HL-60 (cell line): ENCODE measurements around the gene PRR13.

Experiments used
- DNase-seq, 2 experiments: peaks; one replicate each; pipeline ENCODE4 v3.0.0-alpha.2; 2010 to 2020; ENCODE audit warnings: low read depth in 1 of 2, low spot score in 1 of 2
- H3K27ac ChIP-seq: fragments of 250-450 bp; sonication (Bioruptor Pico); replicated peaks from 2 replicates; pipeline ENCODE4 v1.5.1; 2020; ENCODE audit warnings: mild to moderate bottlenecking, moderate library complexity
- H3K27me3 ChIP-seq: fragments of 250-450 bp; sonication (Bioruptor Pico); 2 replicates; pipeline ENCODE4 v1.5.1; 2021; ENCODE audit warnings: mild to moderate bottlenecking, moderate library complexity; ENCODE audit not compliant: insufficient read depth, poor library complexity, severe bottlenecking
- H3K4me3 ChIP-seq: replicated peaks from 2 replicates; pipeline ENCODE4 v1.5.1; 2011; ENCODE audit warnings: mild to moderate bottlenecking, control low read depth, low read length; ENCODE audit not compliant: insufficient read depth
- GABPA ChIP-seq: IDR thresholded peaks from 2 replicates; pipeline ENCODE4 v1.6.1; 2012; ENCODE audit warnings: low read depth
- POLR2AphosphoS5 ChIP-seq: IDR thresholded peaks from 2 replicates; pipeline ENCODE4 v1.6.1; 2012; ENCODE audit warnings: low read depth
- SPI1 ChIP-seq: IDR thresholded peaks from 2 replicates; pipeline ENCODE4 v1.6.1; 2012; ENCODE audit warnings: low read depth, mild to moderate bottlenecking, borderline replicate concordance
- TF ChIP-seq, protein P1 (sequence below): IDR thresholded peaks from 2 replicates; pipeline ENCODE4 v1.6.1; 2012; ENCODE audit warnings: low read depth; ENCODE audit not compliant: insufficient replicate concordance
- TF ChIP-seq, protein P2 (sequence below): IDR thresholded peaks from one replicate; pipeline ENCODE4 v1.5.1; 2011; ENCODE audit warnings: low read length, control low read depth, inconsistent platforms; ENCODE audit not compliant: insufficient read depth

PRR13 gene

DNA sequence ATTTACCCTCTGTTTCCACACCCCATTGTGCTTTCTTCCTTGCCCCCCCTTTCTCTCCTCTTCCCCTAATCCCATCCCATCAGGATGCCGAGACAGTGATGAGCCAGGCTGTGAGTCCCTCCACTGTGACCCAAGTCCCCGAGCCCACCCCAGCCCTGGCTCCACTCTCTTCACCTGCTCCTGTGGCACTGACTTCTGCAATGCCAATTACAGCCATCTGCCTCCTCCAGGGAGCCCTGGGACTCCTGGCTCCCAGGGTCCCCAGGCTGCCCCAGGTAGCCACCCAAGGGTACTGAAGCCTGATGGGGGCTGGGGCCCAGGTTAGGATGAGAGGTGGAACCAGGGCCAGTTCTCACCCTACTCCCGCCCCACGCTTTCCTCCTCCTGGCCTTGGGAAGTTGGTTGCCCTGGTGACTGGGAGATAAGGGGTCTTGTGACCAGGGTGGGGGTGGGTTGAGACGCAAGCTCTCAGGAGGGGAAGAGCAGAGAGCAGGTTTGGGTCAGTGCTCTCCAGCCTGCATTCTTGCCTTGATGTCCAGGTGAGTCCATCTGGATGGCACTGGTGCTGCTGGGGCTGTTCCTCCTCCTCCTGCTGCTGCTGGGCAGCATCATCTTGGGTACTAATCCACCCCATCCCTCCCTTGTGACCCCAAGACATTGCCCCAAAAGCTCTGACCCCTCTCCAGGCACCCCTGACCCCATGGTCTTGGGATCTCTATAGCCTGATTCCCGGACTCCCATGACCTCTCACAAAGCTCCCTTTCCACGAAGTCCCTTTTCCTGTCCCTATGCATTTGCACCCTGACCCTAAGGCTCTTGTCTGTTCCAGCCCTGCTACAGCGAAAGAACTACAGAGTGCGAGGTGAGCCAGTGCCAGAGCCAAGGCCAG lies 16.7 kb upstream of the PRR13 start:
- Histone ChIP-seq H3K4me3 (no peak overlapping the region), H3K27ac (no peak overlapping the region)

DNA sequence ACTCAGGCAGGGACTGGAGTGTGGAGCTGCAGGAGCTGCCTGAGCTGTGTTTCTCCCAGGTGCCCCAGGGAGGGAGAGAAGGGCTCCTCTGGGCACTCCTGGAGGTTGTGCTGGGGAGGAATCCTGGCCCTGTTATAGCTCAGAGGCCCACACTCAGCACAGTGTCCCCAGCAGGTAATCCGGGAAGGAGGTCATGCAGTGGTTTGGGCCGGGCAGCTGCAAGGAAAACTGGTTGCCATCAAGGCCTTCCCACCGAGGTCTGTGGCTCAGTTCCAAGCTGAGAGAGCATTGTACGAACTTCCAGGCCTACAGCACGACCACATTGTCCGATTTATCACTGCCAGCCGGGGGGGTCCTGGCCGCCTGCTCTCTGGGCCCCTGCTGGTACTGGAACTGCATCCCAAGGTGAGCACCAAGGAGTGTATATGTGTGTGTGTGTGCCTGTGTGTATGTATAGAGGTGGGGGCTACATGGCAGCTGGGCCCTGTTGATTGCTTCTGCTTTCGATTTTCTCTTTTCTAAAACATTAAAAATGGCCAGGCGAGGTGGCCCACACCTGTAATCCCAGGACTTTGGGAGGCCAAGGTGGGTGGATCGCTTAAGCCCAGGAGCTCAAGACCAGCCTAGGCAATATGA lies 15.9 kb upstream of the PRR13 start:
- TF ChIP-seq, protein P1, sequence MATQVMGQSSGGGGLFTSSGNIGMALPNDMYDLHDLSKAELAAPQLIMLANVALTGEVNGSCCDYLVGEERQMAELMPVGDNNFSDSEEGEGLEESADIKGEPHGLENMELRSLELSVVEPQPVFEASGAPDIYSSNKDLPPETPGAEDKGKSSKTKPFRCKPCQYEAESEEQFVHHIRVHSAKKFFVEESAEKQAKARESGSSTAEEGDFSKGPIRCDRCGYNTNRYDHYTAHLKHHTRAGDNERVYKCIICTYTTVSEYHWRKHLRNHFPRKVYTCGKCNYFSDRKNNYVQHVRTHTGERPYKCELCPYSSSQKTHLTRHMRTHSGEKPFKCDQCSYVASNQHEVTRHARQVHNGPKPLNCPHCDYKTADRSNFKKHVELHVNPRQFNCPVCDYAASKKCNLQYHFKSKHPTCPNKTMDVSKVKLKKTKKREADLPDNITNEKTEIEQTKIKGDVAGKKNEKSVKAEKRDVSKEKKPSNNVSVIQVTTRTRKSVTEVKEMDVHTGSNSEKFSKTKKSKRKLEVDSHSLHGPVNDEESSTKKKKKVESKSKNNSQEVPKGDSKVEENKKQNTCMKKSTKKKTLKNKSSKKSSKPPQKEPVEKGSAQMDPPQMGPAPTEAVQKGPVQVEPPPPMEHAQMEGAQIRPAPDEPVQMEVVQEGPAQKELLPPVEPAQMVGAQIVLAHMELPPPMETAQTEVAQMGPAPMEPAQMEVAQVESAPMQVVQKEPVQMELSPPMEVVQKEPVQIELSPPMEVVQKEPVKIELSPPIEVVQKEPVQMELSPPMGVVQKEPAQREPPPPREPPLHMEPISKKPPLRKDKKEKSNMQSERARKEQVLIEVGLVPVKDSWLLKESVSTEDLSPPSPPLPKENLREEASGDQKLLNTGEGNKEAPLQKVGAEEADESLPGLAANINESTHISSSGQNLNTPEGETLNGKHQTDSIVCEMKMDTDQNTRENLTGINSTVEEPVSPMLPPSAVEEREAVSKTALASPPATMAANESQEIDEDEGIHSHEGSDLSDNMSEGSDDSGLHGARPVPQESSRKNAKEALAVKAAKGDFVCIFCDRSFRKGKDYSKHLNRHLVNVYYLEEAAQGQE: no peak
- TF ChIP-seq SPI1 (no peak), GABPA (no peak), POLR2AphosphoS5 (no peak)
- TF ChIP-seq, protein P2, sequence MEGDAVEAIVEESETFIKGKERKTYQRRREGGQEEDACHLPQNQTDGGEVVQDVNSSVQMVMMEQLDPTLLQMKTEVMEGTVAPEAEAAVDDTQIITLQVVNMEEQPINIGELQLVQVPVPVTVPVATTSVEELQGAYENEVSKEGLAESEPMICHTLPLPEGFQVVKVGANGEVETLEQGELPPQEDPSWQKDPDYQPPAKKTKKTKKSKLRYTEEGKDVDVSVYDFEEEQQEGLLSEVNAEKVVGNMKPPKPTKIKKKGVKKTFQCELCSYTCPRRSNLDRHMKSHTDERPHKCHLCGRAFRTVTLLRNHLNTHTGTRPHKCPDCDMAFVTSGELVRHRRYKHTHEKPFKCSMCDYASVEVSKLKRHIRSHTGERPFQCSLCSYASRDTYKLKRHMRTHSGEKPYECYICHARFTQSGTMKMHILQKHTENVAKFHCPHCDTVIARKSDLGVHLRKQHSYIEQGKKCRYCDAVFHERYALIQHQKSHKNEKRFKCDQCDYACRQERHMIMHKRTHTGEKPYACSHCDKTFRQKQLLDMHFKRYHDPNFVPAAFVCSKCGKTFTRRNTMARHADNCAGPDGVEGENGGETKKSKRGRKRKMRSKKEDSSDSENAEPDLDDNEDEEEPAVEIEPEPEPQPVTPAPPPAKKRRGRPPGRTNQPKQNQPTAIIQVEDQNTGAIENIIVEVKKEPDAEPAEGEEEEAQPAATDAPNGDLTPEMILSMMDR: no peak
- Histone ChIP-seq H3K27me3 (no peaks in the 10 kb centered on the region), H3K4me3 (no peak overlapping the region), H3K27ac (no peak overlapping the region)
- DNase-seq: no peak

More for the DNA sequence above, 16.7 kb upstream of the PRR13 start:
- TF ChIP-seq SPI1 (no peak), POLR2AphosphoS5 (no peak), GABPA (no peak)
- TF ChIP-seq, protein P1: no peak
- TF ChIP-seq, protein P2: no peak
- DNase-seq: no peak
- H3K27me3 ChIP-seq: no peaks in the 10 kb centered on the region

DNA sequence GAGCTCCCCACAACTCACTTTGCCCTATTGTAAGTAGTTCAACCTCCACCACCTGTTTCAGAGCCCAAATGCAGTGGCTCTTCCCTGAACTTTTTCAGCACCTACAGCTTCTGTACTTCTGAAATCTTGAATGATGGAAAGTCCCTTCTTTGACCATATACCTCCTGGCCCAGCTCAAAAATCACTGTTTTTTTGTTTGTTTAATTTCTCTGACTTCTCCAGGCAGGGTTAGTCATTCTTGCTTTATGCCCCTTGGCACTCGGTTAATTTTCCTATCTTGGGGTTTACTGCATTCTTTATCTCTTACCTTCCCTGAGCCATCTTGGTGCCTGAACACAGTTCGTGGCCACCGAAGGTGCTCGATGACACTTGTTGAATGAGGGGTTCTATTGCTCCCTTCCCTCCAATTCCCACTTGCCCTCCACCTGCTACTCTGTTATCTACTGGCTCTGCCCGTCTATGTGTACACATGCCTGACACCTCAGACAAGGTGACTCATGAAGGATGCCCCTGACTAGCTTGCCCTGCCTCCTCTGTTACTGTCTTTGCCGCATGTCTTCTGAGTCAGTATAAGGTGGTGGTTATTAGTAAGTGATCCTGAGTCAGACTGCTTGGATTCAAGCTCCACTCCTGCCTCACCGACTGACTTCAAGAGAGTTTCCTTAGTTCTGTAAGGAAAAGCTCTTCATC lies 13.5 kb upstream of the PRR13 start:
- no peaks in the 10 kb centered on the region for H3K27me3 ChIP-seq
- TF ChIP-seq, protein P1: no peak
- TF ChIP-seq POLR2AphosphoS5: no peak
- DNase-seq: no peak
- H3K27ac ChIP-seq: no peak overlapping the region
- no peak overlapping the region for H3K4me3 ChIP-seq
